HEK293T (cell line): Measurements from ENCODE around the gene ITGA1.

ENCODE experiments used
- ELF4 ChIP-seq: fragments of 450-650 bp; IDR thresholded peaks from 2 replicates; pipeline ENCODE4 v1.6.1; 2017; ENCODE audit warnings: antibody characterized with exemption
- FOXM1 ChIP-seq: fragments of 450-650 bp; IDR thresholded peaks from 2 replicates; pipeline ENCODE4 v1.6.1; 2017; ENCODE audit warnings: mild to moderate bottlenecking, borderline replicate concordance
- PKNOX1 ChIP-seq: fragments of 450-650 bp; IDR thresholded peaks from 2 replicates; pipeline ENCODE4 v1.6.1; 2016
- TARDBP ChIP-seq: fragments of 450-650 bp; IDR thresholded peaks from 2 replicates; pipeline ENCODE4 v1.6.1; 2016

GRCh38 chr5:52869391-52869790 lies 81.7 kb downstream of the ITGA1 start:
- TF ChIP-seq PKNOX1 (no peak), ELF4 (no peak), FOXM1 (no peak), TARDBP (no peak)
